22Rv1 (cell line): ENCODE data around the gene AGBL1.

ENCODE experiments used
- ZFX ChIP-seq: fragments of 450-650 bp; IDR thresholded peaks from 2 replicates; pipeline ENCODE4 v1.6.1; 2017; ENCODE audit warnings: antibody characterized with exemption, borderline replicate concordance
- TF ChIP-seq, protein P1 (sequence below): fragments of 450-650 bp; IDR thresholded peaks from 2 replicates; pipeline ENCODE4 v1.5.1; 2017; ENCODE audit warnings: mild to moderate bottlenecking

DNA sequence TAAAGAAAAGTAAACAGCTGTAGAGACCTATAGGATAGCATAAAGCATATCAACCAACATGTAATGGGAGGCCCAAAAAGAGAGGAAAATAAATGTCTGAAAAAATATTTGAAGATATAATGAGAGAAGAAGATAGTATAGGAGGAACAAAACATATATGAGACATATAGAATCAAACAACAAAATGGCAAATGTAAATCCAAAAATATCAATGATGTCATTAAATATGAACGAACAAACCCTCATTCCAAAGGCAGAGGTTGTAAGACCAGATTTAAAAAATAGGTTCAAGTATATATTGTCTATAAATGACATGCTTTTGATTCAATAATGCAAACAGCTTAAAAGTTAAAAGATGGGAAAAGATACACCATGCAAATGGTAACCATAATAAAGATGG, 470.4 kb downstream of the AGBL1 start:
- TF ChIP-seq, protein P1, sequence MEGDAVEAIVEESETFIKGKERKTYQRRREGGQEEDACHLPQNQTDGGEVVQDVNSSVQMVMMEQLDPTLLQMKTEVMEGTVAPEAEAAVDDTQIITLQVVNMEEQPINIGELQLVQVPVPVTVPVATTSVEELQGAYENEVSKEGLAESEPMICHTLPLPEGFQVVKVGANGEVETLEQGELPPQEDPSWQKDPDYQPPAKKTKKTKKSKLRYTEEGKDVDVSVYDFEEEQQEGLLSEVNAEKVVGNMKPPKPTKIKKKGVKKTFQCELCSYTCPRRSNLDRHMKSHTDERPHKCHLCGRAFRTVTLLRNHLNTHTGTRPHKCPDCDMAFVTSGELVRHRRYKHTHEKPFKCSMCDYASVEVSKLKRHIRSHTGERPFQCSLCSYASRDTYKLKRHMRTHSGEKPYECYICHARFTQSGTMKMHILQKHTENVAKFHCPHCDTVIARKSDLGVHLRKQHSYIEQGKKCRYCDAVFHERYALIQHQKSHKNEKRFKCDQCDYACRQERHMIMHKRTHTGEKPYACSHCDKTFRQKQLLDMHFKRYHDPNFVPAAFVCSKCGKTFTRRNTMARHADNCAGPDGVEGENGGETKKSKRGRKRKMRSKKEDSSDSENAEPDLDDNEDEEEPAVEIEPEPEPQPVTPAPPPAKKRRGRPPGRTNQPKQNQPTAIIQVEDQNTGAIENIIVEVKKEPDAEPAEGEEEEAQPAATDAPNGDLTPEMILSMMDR = no peak
- TF ChIP-seq ZFX = no peak
